DMS 273 (cell line): ENCODE results near the gene CCDC24.

Experiments used
- DNase-seq: peaks from one replicate; lab custom pipeline; 2025; ENCODE audit not compliant: unreplicated experiment; lab: John Stamatoyannopoulos, UW

CCDC24 gene

GRCh38 chr1:44037154-44037553 is 45.8 kb downstream of the CCDC24 start:
- peak; percentile 47 for DNase-seq

- DNase-seq = no peak
These were observed 47.7 kb downstream of the CCDC24 start for GRCh38 chr1:44038876-44039657.

GRCh38 chr1:44040418-44040817 is 49.0 kb downstream of the CCDC24 start:
- no peak for DNase-seq

GRCh38 chr1:44040846-44041245 is 49.4 kb downstream of the CCDC24 start:
- no peak for DNase-seq

DNA sequence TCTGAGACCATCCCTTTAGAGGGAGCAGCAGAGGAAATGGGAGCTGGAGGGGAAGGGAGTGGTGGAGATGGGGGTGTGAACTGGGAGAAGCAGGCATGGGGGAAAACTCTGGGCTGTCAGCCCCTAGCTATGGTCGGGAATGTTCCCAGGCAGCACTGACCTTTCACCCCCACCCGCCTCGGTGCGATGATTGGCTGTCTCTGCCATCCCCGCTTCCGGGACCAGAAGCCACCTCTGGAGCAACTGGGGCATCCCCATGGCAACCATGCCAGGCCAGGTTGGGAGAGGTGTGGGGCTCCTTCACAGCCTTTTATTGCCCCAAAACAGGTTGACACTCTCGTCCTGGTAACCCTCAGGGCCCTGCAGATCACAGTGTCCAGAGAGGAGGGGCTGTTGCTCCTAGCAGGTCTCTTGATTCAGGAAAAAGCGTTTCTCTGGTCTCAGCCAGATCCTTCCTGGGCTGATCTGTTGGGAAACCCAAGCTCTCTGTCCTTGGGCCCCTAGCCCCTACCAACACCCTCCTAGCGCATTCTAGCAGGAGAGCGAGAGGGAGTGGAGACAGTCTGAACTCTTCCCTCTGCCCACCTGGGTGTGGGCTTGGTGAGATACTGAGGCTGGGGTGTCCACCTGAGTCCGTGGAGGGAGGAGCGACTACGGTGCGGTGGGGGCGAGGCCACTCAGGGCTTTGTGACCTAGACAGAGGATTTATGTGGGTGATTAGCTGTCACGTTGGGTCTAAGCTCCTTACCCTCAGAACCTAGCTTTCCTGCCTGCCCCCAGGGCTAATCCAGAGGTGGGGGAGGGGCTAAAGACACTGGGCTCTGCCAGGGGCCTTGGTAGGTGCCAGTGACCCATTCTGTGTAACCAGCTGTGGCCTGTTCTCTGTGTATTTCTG is 52.0 kb downstream of the CCDC24 start:
- DNase-seq = no peak

DNA sequence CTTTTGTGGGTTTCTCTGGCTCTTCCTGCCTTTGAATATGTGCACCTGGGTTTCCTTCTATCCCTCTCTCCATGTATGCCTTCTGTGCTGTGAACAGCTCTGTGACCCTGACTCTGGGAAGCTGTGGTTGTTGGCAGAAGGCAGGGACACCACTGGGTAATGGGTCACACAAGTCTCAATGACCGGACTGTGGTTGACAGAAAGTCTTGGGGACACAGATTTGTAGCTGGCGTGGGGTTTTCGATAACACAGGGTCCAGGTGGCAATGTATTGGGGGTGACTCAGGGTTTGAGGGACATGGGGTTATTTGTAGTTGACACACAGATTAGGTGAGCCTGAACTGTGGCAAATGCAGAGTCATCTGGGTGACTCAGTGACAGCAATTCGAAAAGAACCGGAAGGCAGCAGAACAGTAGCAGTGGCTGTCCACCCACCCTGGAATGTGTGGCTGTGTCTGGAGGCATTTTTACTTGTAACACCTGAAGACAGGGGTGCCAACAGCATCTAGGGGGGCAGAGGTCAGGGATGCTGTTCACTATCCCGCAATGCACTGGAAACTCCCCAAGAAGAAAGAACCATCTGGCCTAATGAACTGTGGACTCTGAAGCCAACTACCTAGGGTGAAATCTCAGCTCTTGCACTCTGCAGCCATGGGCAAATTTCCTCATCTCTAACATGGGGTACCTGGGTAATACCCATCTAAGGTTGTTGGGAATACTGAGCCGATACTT is 52.8 kb downstream of the CCDC24 start:
- DNase-seq = no peak

DNA sequence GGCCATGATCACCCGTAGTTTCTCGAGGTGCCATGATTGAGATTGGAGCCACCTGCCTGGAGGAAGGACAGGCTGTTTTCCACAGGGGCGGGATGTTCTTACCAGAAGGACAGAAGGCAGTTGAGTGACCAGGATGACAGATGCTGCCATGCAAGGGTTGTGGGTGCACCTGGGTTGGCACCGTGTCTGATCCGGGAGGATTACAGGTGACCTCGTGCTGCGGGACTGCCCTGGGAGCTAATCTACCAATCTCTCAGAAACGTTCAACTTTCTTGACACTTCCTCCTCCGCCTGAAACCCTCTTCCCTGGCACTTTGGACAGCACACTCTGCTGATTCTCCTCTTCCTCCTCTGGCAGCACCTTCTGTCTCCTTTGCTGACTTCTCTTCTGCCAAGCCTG is 53.7 kb downstream of the CCDC24 start:
- DNase-seq = no peak
